GM23248 (cell line): ENCODE data around the gene ZRSR2. TPM values are rescaled to one million over a fixed set of nuclear protein-coding genes. Genes with fewer than 3 reads are reported as not detected.
A peak's percentile ranks its signal among the peaks of the same experiment; 100 is the strongest.

Experiments used
- DNase-seq: peaks from one replicate; pipeline ENCODE4 v3.0.0-alpha.2; 2015
- H2AFZ ChIP-seq: fragments of 200-600 bp; sonication (generic); 2 replicates; pipeline ENCODE4 v1.6.1; 2016; ENCODE audit warnings: antibody characterized with exemption
- H3F3A ChIP-seq: fragments of 200-600 bp; sonication (generic); 2 replicates; pipeline ENCODE4 v1.6.1; 2016; ENCODE audit warnings: mild to moderate bottlenecking, antibody characterized with exemption, mixed run types; ENCODE audit not compliant: insufficient read depth
- H3K27ac ChIP-seq: fragments of 200-600 bp; sonication (generic); 2 replicates; pipeline ENCODE4 v1.5.1; 2016; ENCODE audit warnings: mild to moderate bottlenecking
- H3K27me3 ChIP-seq: fragments of 200-600 bp; sonication (generic); replicated peaks from 2 replicates; pipeline ENCODE4 v1.6.1; 2016; ENCODE audit warnings: mild to moderate bottlenecking; ENCODE audit not compliant: insufficient read depth
- H3K36me3 ChIP-seq: fragments of 200-600 bp; sonication (generic); 2 replicates; pipeline ENCODE4 v1.6.1; 2016; ENCODE audit warnings: low read depth, mild to moderate bottlenecking
- H3K4me1 ChIP-seq: fragments of 200-600 bp; sonication (generic); 2 replicates; pipeline ENCODE4 v1.6.1; 2016; ENCODE audit warnings: mild to moderate bottlenecking; ENCODE audit not compliant: insufficient read depth
- H3K4me2 ChIP-seq: fragments of 200-600 bp; sonication (generic); one replicate; pipeline ENCODE4 v1.6.1; 2016; ENCODE audit warnings: mild to moderate bottlenecking; ENCODE audit not compliant: unreplicated experiment
- H3K4me3 ChIP-seq: fragments of 200-600 bp; sonication (generic); 2 replicates; pipeline ENCODE4 v1.5.1; 2016; ENCODE audit warnings: mild to moderate bottlenecking
- H3K79me2 ChIP-seq: fragments of 200-600 bp; sonication (generic); 2 replicates; pipeline ENCODE4 v1.6.1; 2016; ENCODE audit warnings: mild to moderate bottlenecking; ENCODE audit not compliant: insufficient read depth
- H3K9ac ChIP-seq: fragments of 200-600 bp; sonication (generic); 2 replicates; pipeline ENCODE4 v1.6.1; 2016; ENCODE audit warnings: mild to moderate bottlenecking
- H3K9me2 ChIP-seq: fragments of 200-600 bp; sonication (generic); 2 replicates; pipeline ENCODE4 v1.6.1; 2016; ENCODE audit warnings: mixed run types, mild to moderate bottlenecking, moderate library complexity; ENCODE audit not compliant: insufficient read depth
- H3K9me3 ChIP-seq: fragments of 200-600 bp; sonication (generic); one replicate; pipeline ENCODE4 v1.6.1; 2017; ENCODE audit warnings: low read depth
- H4K20me1 ChIP-seq: fragments of 200-600 bp; sonication (generic); 2 replicates; pipeline ENCODE4 v1.6.0; 2016; ENCODE audit not compliant: insufficient read depth
- EZH2 ChIP-seq: fragments of 200-600 bp; sonication (generic); IDR thresholded peaks from 2 replicates; pipeline ENCODE4 v1.6.1; 2018; ENCODE audit warnings: antibody characterized with exemption, mild to moderate bottlenecking; ENCODE audit not compliant: insufficient read depth, poor library complexity, severe bottlenecking
- EZH2phosphoT487 ChIP-seq: fragments of 200-600 bp; sonication (generic); IDR thresholded peaks from 2 replicates; pipeline ENCODE4 v1.6.1; 2018; ENCODE audit warnings: antibody characterized with exemption, moderate library complexity, mild to moderate bottlenecking, low read depth; ENCODE audit not compliant: insufficient read depth
- WGBS, 2 experiments: methylation state at CpG; one replicate each; pipeline ENCODE4 v1.1.6; 2015 to 2017; ENCODE audit warnings: low lambda C conversion rate in 2 of 2, low coverage in 1 of 2; ENCODE audit errors: missing lambda C conversion rate in 2 of 2; 5-methylcytosine and 5-hydroxymethylcytosine counted together
- in situ Hi-C: fragments of 300-500 bp; cut with MboI; formaldehyde crosslinking; loops from 2 replicates; pipeline ENCODE4 v1.15.0; 2020
- polyA plus RNA-seq: library from polyadenylated mRNA; unstranded; fragments of >200 nt; fragmentation: Nextera tagmentation; extraction: Ambion mirVana; gene quantifications from 2 replicates; pipeline ENCODE4 v1.2.1, GENCODE V29; 2016
- total RNA-seq: library from RNA; depleted of rRNA; stranded (reverse); fragments of >200 nt; shearing (Covaris generic); gene quantifications from 2 replicates; pipeline ENCODE4 v1.2.3, GENCODE V29; 2014; rRNA removed

Gene ZRSR2
- total and polyA plus RNA-seq, 2 experiments from 2014 or later: 4.1 to 9.9 TPM

DNA sequence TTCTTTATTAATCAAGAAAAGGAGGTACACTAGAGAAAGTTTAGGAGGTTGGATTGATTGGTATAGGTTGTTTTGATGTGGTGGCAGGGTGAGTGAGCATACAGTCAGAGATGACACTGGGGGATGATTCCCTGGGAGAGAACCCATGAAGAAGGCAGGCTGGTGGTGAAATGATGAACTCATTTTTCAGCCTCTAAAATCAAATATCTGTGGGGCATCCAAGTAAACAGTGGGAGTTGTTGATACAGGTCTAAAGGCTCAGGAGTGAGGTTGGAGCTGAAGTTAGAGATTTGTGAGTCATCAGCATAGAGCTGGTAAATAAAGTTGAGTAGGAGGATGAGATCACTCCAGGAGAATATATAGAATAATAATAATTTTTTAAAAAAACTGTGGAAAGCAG is 74.3 kb downstream of the ZRSR2 start:
- H3K4me1 ChIP-seq: no peaks in the 10 kb centered on the region
- no peaks in the 10 kb centered on the region for H3K79me2 ChIP-seq
- no peak overlapping the region for H3K9ac ChIP-seq
- no peak overlapping the region for H3K4me2 ChIP-seq
- H3K9me3 ChIP-seq: no peaks in the 10 kb centered on the region
- H3K9me2 ChIP-seq: no peaks in the 10 kb centered on the region
- no peak overlapping the region for H2AFZ ChIP-seq
- H3K36me3 ChIP-seq: no peaks in the 10 kb centered on the region
- TF ChIP-seq EZH2phosphoT487: no peak
- TF ChIP-seq EZH2: no peak
- no peaks in the 10 kb centered on the region for H4K20me1 ChIP-seq
- no peak overlapping the region for H3K27ac ChIP-seq
- in situ Hi-C loops: no loop called here
- DNase-seq: peak; percentile 33
- H3K27me3 ChIP-seq: no peaks in the 10 kb centered on the region
- no peak overlapping the region for H3K4me3 ChIP-seq
- H3F3A ChIP-seq: no peaks in the 10 kb centered on the region

DNA sequence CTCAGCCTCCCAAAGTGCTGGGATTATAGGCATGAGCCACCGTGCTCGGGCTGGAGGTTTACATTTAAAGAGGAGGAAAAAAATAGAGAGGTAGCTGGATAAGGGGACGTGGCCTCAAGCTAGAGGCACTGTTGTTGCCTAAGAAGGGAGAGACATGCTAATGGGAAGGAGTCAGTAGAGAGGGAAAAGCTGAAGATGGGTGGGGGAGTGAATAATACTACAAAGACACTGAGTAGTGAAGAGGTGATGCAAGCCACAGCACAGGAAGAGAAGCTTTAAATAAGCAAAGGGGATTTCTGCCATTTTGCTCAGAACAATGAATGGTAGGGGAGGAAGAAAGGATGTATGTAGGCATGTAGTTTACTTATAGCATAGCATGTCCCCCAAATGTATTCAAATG is 75.9 kb downstream of the ZRSR2 start:
- Histone ChIP-seq H3K9ac (no peak overlapping the region), H3K36me3 (no peaks in the 10 kb centered on the region), H4K20me1 (no peaks in the 10 kb centered on the region), H3K9me2 (no peaks in the 10 kb centered on the region), H3K27me3 (no peaks in the 10 kb centered on the region), H3F3A (no peaks in the 10 kb centered on the region), H3K4me1 (no peaks in the 10 kb centered on the region), H3K4me2 (no peak overlapping the region), H3K27ac (no peak overlapping the region), H3K9me3 (no peaks in the 10 kb centered on the region), H3K79me2 (no peaks in the 10 kb centered on the region), H2AFZ (no peak overlapping the region), H3K4me3 (no peak overlapping the region)
- WGBS, 2 experiments: 64% methylated on average over 3 of the region's 3 CpGs
- TF ChIP-seq EZH2phosphoT487 (no peak), EZH2 (no peak)
- DNase-seq: no peak
- in situ Hi-C loops: no loop called here

DNA sequence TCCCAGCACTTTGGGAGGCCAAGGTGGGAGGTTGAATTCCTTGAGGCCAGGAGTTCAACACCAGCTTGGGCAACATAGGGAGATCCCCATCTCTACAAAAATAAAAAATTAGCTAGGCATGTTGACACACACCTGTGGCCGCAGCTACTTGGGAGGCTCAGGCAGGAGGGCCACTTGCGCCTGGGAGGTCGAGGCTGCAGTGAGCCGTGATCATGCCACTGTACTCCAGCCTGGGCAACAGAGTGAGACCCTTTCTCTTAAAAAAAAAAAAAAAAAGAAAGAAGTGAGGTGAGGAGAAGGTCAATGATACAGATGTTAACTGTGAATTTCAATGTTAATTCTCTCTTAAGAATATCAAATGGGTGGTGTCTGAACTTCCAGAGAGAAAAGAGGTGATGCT is 79.4 kb downstream of the ZRSR2 start:
- WGBS, 2 experiments: 75 to 82% methylated on average over 4 of the region's 4 CpGs
- no peaks in the 10 kb centered on the region for H4K20me1 ChIP-seq
- no peaks in the 10 kb centered on the region for H3K9me2 ChIP-seq
- TF ChIP-seq EZH2 (no peak), EZH2phosphoT487 (no peak)
- no peak overlapping the region for H3K4me3 ChIP-seq
- no peaks in the 10 kb centered on the region for H3K79me2 ChIP-seq
- H3K27me3 ChIP-seq: no peaks in the 10 kb centered on the region
- no peaks in the 10 kb centered on the region for H3K4me1 ChIP-seq
- H3K9ac ChIP-seq: no peak overlapping the region
- no peaks in the 10 kb centered on the region for H3K9me3 ChIP-seq
- no peak overlapping the region for H2AFZ ChIP-seq
- H3K36me3 ChIP-seq: no peaks in the 10 kb centered on the region
- DNase-seq: no peak
- in situ Hi-C loops: no loop called here
- no peak overlapping the region for H3K4me2 ChIP-seq
- H3F3A ChIP-seq: no peaks in the 10 kb centered on the region
- H3K27ac ChIP-seq: no peak overlapping the region

DNA sequence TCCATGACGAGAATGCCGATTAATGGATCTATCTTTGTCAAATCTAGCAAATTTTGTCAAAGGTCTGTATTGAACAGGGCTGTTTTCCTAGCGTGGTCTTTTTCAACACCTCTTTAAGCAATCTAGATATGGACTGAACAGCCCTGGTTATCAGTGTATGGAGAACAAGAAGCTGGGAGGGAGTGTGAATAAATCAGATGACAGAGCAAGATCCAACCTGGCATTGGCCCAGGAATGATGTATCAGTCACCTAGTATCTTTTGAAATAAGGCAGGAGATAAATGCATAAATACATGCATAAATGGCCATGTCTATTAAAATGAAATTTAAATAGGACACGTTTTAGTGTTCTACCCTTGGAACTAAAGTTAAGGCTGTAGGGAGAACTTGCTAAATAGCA is 80.0 kb downstream of the ZRSR2 start:
- Histone ChIP-seq H3K27ac (no peak overlapping the region), H3K9me3 (no peaks in the 10 kb centered on the region), H3K9me2 (no peaks in the 10 kb centered on the region), H3F3A (no peaks in the 10 kb centered on the region), H3K4me3 (no peak overlapping the region), H3K9ac (no peak overlapping the region), H3K36me3 (no peaks in the 10 kb centered on the region), H3K27me3 (no peaks in the 10 kb centered on the region), H2AFZ (no peak overlapping the region), H3K4me2 (no peak overlapping the region), H3K79me2 (no peaks in the 10 kb centered on the region), H3K4me1 (no peaks in the 10 kb centered on the region), H4K20me1 (no peaks in the 10 kb centered on the region)
- no peak for DNase-seq
- 70% methylated on average over 4 of the region's 4 CpGs for WGBS, 2 experiments
- in situ Hi-C loops: no loop called here
- TF ChIP-seq EZH2: no peak
- TF ChIP-seq EZH2phosphoT487: no peak

Other genes starting within 250 kb of the ZRSR2 start
- gene ACE2, start 189.5 kb upstream of the ZRSR2 start, total RNA-seq: not detected in 2 replicates
- gene ACE2, start 189.5 kb upstream of the ZRSR2 start, polyA plus RNA-seq: not detected in 2 replicates
- 0.13 and 0.43 TPM in 2 replicates for gene CLTRN, start 125.7 kb upstream of the ZRSR2 start, total RNA-seq
- 0.18 and 0.23 TPM in 2 replicates for gene CLTRN, start 125.7 kb upstream of the ZRSR2 start, polyA plus RNA-seq
- 7.8 and 8.2 TPM in 2 replicates for gene CA5B, start 52.2 kb upstream of the ZRSR2 start, total RNA-seq
- gene CA5B, start 52.2 kb upstream of the ZRSR2 start, polyA plus RNA-seq: 3.0 and 6.4 TPM in 2 replicates
- 22.6 and 38.1 TPM in 2 replicates for gene AP1S2, start 64.3 kb downstream of the ZRSR2 start, total RNA-seq
- gene AP1S2, start 64.3 kb downstream of the ZRSR2 start, polyA plus RNA-seq: 24.3 and 27.9 TPM in 2 replicates